NCI-H187 treated with DMSO at 0.1 percent for 48 hours (cell line): Measurements from ENCODE around the gene AKIP1.
"Not testable (repeated sequence)": the region's sequence is repeated elsewhere in the genome, so short reads cannot be mapped to it uniquely, and the experiment has no call there.

ENCODE experiments used
- DNase-seq: peaks from one replicate; lab custom pipeline; 2025; lab: John Stamatoyannopoulos, UW

Gene AKIP1

DNA sequence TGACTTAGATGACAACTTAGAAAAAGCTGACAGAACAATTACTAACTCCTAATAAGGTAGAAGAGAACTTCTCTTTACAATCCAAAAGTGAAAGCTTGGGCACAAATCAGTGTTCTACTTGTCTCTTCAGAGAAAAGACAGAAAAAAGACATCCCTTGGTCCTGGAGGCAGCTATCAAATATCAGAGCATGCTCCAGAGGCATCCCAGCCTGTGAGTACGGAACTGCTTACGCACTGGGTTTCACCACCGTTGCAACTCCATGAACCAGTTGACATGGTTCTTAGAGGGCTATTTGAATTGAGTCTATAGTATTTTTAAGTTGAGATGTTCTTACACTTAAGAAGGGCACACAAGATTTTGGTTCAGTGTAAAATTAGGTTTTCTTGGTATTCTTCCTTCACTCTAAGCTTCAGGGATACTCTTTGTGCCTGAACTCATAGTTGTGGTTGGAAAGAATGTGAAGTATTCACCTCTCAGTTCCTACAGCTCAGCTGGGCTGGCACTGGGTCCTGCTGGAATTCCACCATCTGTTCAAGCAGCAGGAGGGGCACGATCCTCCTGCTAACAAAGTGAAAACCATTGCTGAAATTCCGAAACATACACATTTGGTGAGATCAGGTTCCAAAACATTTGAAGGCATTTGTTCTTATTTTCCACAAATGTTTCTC lies 6.3 kb downstream of the AKIP1 start:
- no peak for DNase-seq

DNA sequence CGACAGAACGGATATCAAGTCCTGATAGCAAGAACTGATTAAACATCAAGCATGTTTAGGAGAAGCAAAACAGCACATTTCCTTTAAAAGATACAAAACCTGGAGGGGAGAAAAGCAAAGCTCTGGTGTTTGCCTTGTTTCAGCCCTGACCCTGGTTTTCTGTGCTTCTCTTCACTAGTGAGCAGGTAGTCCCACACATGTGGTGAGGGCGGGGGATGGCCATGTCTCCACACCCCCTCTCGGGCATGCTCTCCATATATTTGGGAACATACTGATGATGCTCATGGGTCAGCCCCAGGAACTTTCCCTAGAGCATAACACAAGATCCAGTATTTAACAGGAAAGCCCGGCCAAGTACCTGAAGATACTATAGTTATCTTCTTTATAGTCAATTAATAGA lies 11.7 kb downstream of the AKIP1 start:
- DNase-seq = no peak

DNA sequence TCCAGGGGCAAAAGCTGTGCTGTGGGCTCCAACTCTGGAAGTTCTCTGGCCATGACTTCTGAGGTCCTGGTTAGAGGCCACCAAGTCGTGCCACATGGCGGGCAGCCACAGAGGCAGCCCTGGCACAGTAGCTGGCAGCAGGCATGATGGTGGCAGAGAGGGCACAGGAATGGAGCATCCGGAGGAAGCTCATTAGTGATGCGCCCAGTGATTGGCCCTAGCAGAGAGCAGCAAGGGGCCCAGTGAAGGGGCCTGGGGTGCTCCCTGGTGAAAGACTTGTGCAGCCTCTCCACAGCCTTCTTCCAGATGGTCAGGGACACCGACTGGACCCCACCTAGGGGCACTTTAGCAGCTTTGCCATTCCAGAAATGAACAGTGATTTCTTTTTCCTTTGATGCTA lies 14.7 kb downstream of the AKIP1 start:
- DNase-seq = no peak

DNA sequence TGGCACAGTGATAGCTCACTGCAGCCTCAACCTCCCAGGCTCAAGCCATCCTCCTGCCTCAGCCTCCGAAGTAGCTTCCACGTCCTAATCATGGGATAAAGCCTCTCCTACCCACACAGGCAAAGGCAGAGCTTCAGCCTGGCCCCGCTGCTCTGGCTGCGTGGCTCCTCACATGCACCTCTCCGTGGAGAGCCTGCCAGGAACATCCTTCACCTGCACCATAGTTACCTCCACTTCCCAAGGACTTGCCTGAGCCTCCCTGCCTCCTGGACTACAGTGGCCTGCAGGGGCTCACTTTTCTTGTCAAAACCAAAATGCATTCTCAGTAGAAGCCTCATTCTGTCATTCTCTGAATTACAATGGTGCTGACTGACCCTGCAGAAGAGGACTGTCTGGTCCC lies 15.2 kb downstream of the AKIP1 start:
- DNase-seq = no peak

DNA sequence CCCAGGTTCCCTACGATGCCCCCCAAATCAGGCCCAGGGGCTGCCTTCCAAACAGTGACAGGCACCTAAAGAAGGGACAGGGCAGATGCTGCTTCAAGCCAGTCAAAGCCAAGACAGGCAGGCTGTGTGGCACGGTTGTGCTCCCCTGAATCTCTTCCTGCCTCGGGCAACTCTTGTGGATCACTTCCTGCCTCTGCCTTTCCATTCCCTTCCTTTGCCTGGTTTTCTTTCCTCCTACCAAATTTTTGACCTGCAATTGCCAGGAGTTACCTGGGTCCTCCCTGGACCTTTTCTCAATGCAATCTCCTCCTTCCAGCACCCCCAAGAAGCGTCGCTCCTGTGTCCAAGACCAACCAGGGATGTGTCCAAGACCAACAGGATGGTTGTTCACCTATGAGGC lies 16.2 kb downstream of the AKIP1 start:
- DNase-seq = no peak

DNA sequence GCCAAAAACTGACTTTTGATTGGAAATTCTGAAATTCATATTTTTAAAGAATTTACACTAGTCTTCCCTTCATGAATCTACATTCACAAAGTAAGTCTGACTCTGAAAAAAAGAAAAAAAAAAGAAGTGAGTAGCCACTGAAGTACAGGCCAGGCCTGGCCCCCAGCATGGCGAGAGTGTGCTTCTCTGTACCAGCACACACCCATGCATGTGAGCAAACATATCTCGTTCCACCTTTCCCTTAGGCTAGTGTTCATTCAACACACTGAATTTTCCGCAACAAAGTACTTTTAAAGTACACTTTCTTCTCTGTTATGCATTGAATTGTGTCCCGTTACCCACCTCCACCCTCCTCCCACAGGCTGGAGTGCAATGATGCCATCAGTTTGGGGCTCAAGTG lies 17.2 kb downstream of the AKIP1 start:
- DNase-seq = no peak

DNA sequence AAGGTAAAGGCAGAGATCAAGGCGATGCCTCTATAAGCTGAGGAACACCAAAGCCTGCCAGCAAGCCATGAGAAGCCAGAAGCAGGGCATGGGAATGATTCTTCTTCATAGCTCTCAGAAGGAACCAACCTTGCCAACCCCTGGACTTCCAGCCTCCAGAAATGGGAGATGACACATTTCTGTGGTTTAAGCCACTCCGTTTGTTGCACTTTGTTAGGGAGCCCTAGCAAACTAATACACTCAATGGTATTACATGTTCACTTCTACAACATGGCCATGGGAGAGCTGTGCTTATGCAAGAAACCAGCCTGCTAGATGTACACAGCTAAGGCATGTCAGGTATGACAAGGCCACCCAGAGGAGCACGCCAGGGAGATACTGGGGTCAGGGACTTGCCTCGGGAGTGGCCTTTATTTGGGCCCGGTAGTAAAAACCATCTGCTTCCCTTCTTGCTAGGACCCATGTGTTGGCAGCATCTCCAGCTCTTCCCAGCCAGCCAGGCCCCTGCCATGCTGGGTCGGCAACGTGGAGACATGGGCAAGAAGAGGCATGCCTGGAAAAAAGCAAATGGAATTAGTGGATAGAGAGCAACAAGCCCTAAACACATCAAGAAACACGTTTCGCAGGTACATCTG lies 18.1 kb downstream of the AKIP1 start:
- no peak for DNase-seq

DNA sequence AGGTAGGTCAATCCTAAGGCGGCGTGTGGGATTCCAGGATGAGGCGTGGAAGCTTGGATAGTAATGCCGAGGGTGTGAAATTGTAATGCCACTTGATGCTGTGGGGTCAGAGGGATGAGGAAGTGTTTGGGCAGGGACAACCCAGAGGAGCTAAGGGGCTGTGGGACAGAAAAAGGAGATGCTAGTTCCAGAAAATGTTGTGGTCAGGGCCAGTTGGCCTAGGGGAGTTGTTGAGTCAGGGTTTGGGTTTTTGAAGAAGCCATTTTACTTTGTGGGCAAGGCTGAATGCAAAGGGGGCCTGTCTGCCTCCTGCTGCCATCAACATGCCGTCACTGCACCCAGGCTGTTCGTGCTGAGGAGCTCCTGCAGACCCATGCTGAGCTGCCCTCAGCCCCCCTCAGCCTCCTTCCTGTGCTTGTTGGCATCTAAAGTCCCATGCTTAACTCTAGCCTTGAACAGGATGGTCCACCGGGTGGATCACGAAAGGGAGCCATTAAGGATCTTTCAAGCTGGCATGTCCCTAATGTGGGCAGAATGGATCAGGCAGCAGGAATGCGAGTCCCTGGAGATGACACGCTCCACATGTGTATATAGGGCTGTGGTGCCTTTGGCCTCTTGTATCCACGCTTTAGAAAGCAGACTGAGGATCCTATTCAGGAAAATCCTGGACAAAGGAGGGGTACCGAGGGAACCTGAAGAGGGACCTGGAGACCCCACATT lies 19.6 kb downstream of the AKIP1 start:
- DNase-seq = no peak

DNA sequence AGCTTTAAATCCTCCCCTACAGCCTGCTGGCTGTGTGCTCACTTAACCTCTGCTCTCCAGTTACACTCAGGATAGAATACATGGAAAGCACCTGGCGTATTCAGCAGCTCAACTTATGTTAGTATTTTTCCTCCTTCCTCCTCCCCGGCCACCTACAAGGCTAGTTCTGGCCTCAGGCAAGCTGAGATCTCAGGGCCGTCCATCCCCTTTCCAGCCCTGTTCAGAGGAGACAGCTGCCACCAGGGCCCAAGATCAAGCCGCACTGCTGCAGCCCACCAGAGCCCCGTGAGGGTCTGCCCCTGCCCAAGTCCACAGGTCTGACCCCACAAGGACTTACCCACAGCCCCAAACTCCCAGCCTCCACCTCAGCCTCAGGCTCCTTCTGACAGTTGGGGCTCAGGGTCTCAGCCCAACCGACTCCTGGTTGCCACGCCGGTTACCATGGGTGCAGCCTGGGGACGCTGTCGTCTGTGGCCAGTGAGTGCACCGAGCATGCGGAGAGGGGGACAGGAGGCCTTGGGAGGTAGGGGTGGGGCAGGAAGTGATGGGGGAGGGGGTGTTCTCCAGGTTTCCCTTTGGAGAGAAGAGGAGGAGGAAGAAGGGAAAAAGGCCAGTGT lies 21.7 kb downstream of the AKIP1 start, which contains the start of gene C11orf16:
C11orf16 (minus strand) TSS at position 384 of the 617 bp plus-strand sequence. CDS start 639 bp downstream, outside the sequence.
- DNase-seq = peak; percentile 7

DNA sequence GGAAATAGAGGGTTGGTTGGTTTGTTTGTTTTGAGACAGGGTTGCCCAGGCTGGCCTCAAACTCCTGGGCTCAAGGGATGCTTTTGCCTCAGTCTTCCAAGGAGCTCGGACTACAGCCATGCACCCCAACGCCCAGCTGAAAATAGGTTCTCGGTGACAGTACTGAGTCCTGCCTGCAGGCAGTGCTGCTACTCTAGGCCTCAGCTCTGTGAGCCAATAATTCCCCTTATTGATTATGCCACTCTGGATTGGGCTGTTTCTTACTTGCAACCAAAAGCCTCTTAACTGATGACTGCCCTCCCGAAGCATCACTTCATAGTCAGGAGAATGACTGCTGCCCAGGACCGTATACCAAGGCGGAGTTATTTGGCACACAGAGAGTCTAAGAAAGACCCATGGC lies 22.9 kb downstream of the AKIP1 start:
- no peak for DNase-seq

DNA sequence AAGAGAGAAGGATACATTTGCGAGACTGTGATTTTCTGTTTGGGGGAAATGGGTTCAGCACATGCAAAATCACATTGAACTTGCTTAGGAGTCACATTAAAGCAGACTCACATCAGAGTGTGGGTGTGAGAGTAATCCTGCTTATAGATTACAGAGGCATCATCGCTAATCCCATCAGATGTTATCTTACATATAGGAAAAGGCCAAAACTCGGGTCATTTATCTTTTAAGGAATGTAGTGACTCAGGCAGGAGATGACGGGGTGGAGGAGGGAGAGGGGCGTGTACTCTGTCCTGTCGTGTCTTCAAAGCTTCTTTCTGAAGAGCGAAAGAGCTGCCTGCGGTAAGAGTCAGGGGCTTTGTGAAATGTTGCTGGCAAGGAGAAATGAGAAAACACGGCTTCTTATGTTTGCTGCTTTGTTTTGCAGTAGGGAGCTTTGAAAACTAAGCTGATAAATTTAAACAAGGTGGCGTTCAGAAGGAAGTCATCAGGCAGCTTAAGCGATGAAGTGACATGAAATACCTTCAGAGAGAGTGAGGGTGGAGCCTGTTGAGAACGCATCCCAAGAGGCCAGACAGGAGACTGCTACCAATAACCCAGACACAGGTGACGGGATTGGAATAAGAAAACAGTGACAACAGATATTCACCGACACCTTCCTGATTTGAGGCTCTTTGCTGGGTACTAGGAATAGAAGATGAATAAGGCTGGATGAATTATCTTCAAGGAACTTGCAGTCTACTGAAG lies 23.9 kb downstream of the AKIP1 start:
- no peak for DNase-seq

DNA sequence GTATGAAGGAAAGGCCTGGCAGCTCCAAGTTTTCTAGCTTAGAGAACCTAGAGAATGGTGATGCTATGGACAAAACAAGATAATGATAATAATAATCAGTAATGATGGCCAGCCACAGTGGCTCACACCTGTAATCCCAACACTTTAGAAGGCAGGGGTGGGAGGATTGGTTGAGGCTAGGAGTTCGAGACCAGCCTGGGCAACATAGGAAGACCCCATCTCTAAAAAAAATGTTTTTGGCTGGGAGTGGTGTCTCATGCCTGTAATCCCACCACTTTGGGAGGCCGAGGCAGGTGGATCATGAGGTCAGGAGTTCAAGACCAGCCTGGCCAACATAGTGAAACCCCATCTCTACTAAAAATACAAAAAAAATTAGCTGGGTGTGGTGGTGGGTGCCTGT lies 24.8 kb downstream of the AKIP1 start:
- not testable (repeated sequence) for DNase-seq

DNA sequence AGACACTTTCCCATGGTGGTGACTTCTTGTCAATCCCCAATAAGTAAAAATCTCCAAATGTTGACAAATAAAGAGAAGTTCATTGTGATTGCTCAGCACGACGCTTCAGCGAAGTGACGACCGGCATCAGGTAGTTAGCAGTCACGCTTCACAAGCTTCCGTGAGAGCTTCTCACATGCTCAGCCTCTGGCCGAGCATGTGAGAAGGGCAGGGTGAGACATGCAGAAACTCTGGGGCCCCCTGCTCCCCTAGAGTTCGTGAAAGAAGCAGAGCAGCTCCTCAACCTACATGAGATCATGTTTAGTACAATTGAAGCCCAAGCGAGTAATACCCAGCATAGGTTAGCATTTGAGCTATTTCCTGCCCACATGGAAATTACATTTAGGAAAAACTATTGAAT lies 26.2 kb downstream of the AKIP1 start:
- no peak for DNase-seq

DNA sequence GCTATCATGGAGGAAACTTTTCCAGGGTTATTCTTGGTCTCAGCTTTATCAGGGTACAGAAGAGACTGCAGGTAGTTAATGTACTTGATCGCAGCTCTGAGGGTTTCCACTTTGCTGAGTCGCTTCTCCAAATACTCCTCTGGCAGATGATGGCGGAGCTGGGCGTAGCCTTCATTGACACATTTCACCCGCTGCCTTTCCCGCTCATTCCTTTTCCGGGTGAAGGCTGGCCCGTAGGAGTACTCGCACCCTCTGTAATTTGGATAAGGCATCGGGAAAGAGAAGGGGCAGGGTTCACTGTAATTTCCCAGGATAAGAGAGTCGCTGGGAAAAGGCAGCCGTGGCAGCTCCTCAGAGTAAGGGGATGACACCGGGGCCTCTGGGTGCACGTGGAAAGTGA lies 26.7 kb downstream of the AKIP1 start:
- no peak for DNase-seq

DNA sequence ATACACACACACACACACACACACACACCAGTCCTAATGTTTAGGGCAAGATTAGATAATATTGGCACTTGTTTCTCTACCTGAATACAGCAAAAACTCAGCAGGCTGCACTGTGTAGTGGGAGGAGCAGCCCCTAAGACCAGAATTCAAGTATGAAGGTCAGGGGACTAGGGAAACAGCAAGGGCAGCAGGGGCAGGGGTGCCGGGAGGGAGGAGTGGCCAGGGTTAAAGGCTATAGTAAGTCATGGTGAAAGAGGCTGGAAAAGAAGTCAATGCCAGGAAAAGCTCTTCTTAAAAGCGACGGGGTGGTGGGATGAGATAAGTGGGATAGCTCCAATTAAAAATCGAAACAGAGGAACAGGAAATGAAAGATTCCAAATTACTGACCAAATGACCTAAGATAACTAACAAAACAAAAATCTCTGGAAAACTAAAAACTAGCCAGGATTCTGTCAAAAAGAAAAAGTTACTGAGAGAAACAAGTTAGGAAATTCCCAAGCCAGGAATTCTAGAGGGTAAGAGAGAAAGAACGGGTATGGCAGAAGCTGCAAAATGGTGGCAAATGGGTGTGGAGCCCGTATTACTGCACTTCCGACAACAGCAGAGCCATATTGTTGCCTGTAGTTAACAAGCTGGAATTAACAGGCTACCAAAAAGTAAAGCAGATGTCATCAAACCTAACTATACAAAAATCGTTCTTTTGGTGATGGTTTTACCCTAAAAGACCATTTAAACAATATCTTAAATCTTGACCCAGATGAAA lies 30.5 kb downstream of the AKIP1 start:
- no peak for DNase-seq

DNA sequence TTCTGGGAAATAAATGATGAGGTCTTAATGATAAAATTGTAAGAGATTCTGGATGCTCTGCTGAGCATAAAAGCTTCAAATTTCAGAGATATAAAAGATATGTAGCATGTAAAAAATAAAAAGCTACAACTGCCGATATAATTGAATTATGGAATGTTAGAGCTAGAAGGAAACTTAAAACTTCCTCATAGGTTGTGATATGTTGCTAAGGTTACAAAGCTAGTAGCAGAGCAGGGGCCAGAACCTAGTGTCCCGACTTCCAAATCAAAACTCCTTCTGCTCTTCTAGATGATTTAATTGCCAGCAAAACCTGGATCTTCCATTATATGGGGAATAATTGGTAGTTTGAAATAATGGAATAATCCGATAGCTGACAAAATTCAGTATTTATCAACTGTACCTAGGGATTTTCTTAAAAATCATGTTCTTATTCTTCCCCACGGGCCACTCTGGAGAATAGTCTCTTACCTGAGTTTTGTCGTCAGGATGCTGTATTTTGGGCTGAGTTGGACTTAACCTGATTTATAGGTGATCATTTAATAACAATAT lies 31.6 kb downstream of the AKIP1 start, which contains the start of gene ASCL3:
ASCL3 (minus strand) TSS at position 499 of the 549 bp plus-strand sequence. CDS start 4,855 bp downstream, outside the sequence.
- no peak for DNase-seq

DNA sequence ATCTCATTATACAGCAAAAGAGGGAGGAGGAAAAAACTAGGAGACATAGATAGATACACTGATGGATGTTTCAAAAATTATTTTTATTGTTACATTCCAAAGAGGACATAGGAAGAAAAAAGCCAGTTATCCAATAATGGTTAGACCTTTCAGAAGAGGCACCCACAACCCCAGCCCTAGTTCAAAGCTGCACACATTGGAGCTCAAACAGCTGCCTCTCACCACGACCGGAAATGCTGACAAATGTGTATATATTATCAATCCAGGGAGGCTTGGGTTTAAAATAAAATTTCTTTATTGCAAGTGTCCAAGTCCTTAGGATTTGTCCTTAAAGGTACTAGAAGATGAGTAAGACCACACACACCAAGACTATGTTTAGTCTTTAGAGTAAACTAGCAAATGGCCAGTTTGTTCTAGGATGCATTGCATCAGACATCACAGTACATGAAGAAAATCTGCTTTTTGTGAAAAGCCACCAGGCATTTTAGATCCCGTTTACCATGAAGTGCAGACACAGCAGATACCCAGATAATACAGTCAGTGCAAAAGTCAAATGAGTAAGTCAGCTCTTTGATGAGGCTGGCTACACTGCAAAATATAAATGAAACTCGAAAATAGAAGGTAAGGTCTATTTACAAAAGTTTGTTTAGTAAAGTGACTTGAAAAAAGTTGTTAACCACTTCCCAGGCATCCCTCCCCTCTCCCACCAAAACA lies 36.4 kb downstream of the AKIP1 start:
- no peak for DNase-seq

DNA sequence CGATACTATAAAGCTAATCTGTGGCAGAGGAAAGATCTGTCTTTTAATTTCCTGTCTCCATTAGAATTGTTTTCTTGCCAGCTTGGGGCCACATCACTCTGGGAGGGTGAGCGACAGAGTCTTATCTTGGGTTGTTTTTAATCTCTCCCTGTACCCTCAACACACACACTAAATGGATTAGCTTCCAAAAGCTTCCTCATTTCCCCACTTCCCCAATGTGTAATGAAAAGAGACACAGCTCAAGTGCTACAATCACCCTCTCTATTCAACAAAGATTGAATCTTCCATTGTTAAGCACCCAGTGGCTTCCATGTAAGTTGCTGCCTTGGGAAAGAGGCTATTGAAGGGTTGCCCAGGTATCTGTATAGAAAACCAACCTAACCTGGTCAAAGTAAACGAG lies 37.9 kb downstream of the AKIP1 start:
- DNase-seq = no peak

DNA sequence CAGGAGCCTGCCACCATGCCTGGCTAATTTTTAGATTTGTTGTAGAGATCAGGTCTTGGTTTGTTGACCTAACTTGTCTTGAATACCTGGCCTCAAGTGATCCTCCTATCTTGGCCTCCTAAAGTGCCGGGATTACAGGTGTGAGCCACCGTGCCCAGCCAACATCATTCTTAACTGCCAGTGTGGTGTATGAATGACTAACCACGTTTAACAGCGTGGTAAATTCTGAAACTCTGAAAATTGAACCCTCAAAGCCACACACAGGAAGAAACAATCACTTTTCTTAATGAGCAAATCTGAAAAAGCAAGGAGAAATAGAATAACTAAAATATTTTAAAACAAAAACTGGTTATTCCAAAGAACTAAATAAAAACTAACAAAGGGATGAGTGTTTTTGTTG lies 45.9 kb downstream of the AKIP1 start:
- DNase-seq = no peak

DNA sequence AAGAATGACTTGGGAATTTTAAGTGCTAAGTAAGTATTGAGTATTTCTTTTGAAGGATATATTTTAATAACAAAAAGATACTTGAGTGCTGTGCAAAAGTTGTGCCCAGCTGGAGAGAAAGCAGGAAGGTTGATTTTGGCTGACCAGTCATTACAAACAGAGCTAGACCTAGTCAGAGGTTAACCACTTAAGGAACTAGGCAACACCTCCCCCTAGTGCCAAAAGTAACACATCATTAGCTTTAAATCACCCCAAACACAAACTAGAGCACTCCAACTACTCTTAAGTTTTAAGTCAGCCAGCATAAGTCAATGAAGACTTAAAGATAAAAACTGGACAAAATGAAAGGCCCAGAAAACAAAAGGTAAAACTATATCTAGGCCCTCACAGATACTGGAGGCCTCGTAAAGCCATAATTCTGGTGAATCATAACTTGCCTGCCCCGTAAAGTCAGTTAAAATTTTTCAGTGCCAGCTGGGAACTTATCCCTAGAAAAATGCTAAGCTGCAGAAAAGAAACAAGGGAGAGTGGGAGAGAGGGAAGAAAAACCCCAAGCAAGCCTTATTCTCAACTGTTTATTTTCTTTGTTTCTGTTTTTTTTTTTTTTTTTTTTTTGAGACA lies 48.7 kb downstream of the AKIP1 start:
- DNase-seq = no peak
